Sigmoid colon (tissue), 7 donors: ENCODE results near the gene IFIT1. TPM values are rescaled to one million over a fixed set of nuclear protein-coding genes. Genes with fewer than 3 reads are reported as not detected.

Experiments used
- DNase-seq: peaks from one replicate; pipeline ENCODE4 v3.0.0-alpha.2; 2019
- H3K27ac ChIP-seq, 4 donors: fragments of 200-600 bp; sonication (generic); one replicate each; pipeline ENCODE4 v1.5.1; 2016 to 2019; ENCODE audit warnings: mild to moderate bottlenecking in 1 of 4
- H3K27me3 ChIP-seq, 3 donors: fragments of 200-600 bp; sonication (generic); one replicate each; pipeline ENCODE4 v1.5.1; 2019; ENCODE audit warnings: mild to moderate bottlenecking in 1 of 3
- H3K36me3 ChIP-seq, 4 donors: fragments of 200-600 bp; sonication (generic); one replicate each; pipeline ENCODE4 v1.5.1; 2016 to 2019
- H3K4me1 ChIP-seq, 4 donors: fragments of 200-600 bp; sonication (generic); one replicate each; pipeline ENCODE4 v1.5.1; 2017 to 2019
- H3K4me3 ChIP-seq, 4 donors: fragments of 200-600 bp; sonication (generic); one replicate each; pipeline ENCODE4 v1.5.1; 2017 to 2019; ENCODE audit warnings: mild to moderate bottlenecking in 2 of 4, moderate library complexity in 1 of 4
- H3K9me3 ChIP-seq, 4 donors: fragments of 200-600 bp in 3 of 4; sonication (generic) in 3 of 4; one replicate each; pipeline versions ENCODE4 v1.5.1 to v1.6.1; 2013 to 2019
- CTCF ChIP-seq, 4 experiments: fragments of 450-650 bp in 3 of 4; fragments of 200-600 bp in 1 of 4; IDR thresholded peaks; one replicate each; pipeline ENCODE4 v1.5.1; 2016 to 2019; ENCODE audit warnings: antibody characterized with exemption in 4 of 4, mild to moderate bottlenecking in 3 of 4, moderate library complexity in 2 of 4
- EP300 ChIP-seq, 4 donors: sonication (generic); formaldehyde crosslinking; IDR thresholded peaks; one replicate each; pipeline ENCODE4 v1.6.1; 2017; ENCODE audit warnings: antibody characterized with exemption in 4 of 4
- POLR2A ChIP-seq, 2 donors: fragments of 450-650 bp; IDR thresholded peaks; one replicate each; pipeline ENCODE4 v1.6.1; 2016; ENCODE audit warnings: antibody characterized with exemption in 2 of 2, mild to moderate bottlenecking in 2 of 2, moderate library complexity in 2 of 2
- POLR2AphosphoS5 ChIP-seq, 4 donors: sonication (generic); formaldehyde crosslinking; IDR thresholded peaks; one replicate each; pipeline ENCODE4 v1.6.1; 2017; ENCODE audit warnings: antibody characterized with exemption in 4 of 4
- WGBS, 2 donors: extraction: QIAGEN DNeasy Blood & Tissue Kit; methylation state at CpG; one replicate each; pipeline ENCODE4 v1.1.7; 2013; 5-methylcytosine and 5-hydroxymethylcytosine counted together
- intact Hi-C: fragments of 100-400 bp; cut with DNase I; formaldehyde crosslinking; loops from one replicate; pipeline ENCODE4 v1.15.1; 2023
- polyA plus RNA-seq, 3 donors: library from polyadenylated mRNA; stranded (reverse); fragments of 200-250 nt; gene quantifications; one replicate each; pipeline ENCODE4 v1.2.3, GENCODE V29; 2013
- total RNA-seq, 4 donors: library from RNA; depleted of rRNA; stranded (reverse); fragments of >200 nt; gene quantifications; one replicate each; pipeline ENCODE4 v1.1.0, GENCODE V29; 2016
- donor health status: healthy with polysubstance abuse.
- donor health status: Bipolar disorder and iron deficiency.
- donor health status: healthy.

Gene IFIT1
- total and polyA plus RNA-seq, 7 donors = 6.9 to 33.5 (median 19.4) TPM

GRCh38 chr10:89351412-89351779, 41.0 kb upstream of the IFIT1 start:
- Histone ChIP-seq H3K4me3 (no peak overlapping the region), H3K4me1 (peaks cover 0 to 27% (median 26%) of the 10 kb centered on the region in 4 donors), H3K27ac (peak overlapping the region; percentile 65 to 79 (median 75)), H3K27me3 (no peaks in the 10 kb centered on the region), H3K9me3 (no peaks in the 10 kb centered on the region), H3K36me3 (no peaks in the 10 kb centered on the region)
- DNase-seq = no peak
- TF ChIP-seq POLR2A (IDR thresholded peaks at IDR 0.05) (no peak), POLR2AphosphoS5 (IDR thresholded peaks at IDR 0.05) (no peak), CTCF (IDR thresholded peaks at IDR 0.05) (no peak), EP300 (IDR thresholded peaks at IDR 0.05) (no peak)
- intact Hi-C loops = no loop called here
- 20 to 46% methylated on average over 1 of the region's 1 CpG for WGBS, 2 donors

DNA sequence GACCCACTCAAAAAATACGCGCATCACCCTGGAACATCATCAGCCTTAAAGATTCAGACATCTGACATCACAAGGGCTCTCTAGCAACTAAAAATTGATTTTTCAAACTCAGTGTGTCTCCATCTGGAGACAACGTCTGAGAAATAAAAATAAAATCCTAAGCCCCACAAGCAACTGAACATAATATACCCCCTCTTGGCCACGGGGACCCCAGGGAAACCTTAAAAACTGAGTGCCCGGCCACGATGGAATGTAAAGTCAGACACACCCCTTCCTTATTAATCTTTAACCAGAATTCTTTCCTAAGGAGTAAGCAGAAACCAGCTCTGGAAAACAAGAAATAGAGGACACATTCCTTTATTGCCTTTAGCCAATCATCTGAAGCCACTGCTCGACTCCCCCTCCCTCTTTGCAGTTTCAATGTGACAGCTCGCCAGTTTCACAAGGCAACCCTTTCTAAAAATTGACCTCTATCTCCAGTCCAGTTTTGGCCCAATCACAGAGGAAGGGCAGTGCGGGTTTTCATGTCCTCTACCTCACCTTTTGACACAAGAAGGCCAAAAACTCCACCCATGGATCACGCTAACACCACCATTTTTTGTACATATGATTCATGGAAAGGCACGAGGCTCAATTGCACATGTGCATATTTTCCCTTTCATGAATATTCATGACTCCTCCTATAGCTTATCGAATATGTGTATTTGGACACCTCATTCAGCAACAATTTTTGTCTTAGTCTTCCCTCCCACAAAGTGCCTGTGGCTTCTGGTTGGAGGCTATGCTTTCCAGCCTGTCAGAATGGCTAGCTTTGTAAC, 40.4 kb upstream of the IFIT1 start:
- H3K27me3 ChIP-seq = no peaks in the 10 kb centered on the region
- WGBS, 2 donors = 15 to 49% methylated on average over 12 of the region's 12 CpGs
- no peak for DNase-seq
- H3K36me3 ChIP-seq = no peaks in the 10 kb centered on the region
- H3K27ac ChIP-seq = peak overlapping the region; percentile 65 to 79 (median 75)
- H3K4me3 ChIP-seq = no peak overlapping the region
- intact Hi-C loops = no loop called here
- TF ChIP-seq POLR2A (IDR thresholded peaks at IDR 0.05) (no peak), EP300 (IDR thresholded peaks at IDR 0.05) (no peak), CTCF (IDR thresholded peaks at IDR 0.05) (no peak), POLR2AphosphoS5 (IDR thresholded peaks at IDR 0.05) (peak in 1 of 4 donors; percentile 11)
- H3K9me3 ChIP-seq = no peaks in the 10 kb centered on the region
- peaks cover 0 to 27% (median 26%) of the 10 kb centered on the region in 4 donors for H3K4me1 ChIP-seq

DNA sequence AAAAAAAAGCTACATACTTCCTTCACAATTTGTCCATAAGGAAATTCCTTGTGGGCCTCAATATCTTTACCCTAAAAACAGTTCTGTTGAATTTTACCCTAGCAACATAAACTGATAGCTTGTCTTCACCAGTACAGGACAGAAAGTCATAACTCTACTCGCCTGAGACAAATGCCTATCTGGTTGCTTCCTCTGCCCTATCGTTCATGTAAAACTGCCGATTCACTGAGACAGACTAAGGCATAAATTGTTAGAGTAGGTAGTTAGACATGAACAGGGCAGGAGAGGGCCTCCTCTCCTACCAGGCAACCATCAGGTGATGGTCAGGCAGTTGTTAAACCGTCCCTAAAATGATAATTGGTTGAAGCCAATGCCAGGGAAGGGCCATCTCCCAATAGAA, 39.6 kb upstream of the IFIT1 start:
- DNase-seq = no peak
- WGBS, 2 donors = 84 to 93% methylated on average over 4 of the region's 4 CpGs
- TF ChIP-seq EP300 (IDR thresholded peaks at IDR 0.05) (no peak), POLR2AphosphoS5 (IDR thresholded peaks at IDR 0.05) (no peak), POLR2A (IDR thresholded peaks at IDR 0.05) (no peak), CTCF (IDR thresholded peaks at IDR 0.05) (no peak)
- Histone ChIP-seq H3K9me3 (no peaks in the 10 kb centered on the region), H3K27me3 (no peaks in the 10 kb centered on the region), H3K36me3 (no peaks in the 10 kb centered on the region), H3K27ac (peak overlapping the region in 3 of 4 donors; percentile 65 to 79 (median 76)), H3K4me3 (no peak overlapping the region), H3K4me1 (peaks cover 0 to 27% (median 25%) of the 10 kb centered on the region in 4 donors)
- intact Hi-C loops = no loop called here

- TF ChIP-seq POLR2AphosphoS5 (IDR thresholded peaks at IDR 0.05) (no peak), EP300 (IDR thresholded peaks at IDR 0.05) (no peak), POLR2A (IDR thresholded peaks at IDR 0.05) (no peak), CTCF (IDR thresholded peaks at IDR 0.05) (no peak)
- Histone ChIP-seq H3K27ac (no peak overlapping the region), H3K27me3 (no peaks in the 10 kb centered on the region), H3K9me3 (no peaks in the 10 kb centered on the region), H3K4me1 (peaks cover 0 to 25% (median 20%) of the 10 kb centered on the region in 4 donors), H3K36me3 (no peaks in the 10 kb centered on the region), H3K4me3 (no peak overlapping the region)
- intact Hi-C loops = no loop called here
- WGBS, 2 donors = 95% methylated on average over 2 of the region's 2 CpGs
- DNase-seq = no peak
These were observed 37.0 kb upstream of the IFIT1 start for GRCh38 chr10:89355394-89355931.
